ENCODE data around the gene PACSIN1.

Gene PACSIN1

GRCh38 chr6:34547701-34548644 is 82.1 kb downstream of the PACSIN1 start:
- FAIRE-seq, result no peak

- no peak for FAIRE-seq
Observed at GRCh38 chr6:34549026-34549803, 83.3 kb downstream of the PACSIN1 start.

DNA sequence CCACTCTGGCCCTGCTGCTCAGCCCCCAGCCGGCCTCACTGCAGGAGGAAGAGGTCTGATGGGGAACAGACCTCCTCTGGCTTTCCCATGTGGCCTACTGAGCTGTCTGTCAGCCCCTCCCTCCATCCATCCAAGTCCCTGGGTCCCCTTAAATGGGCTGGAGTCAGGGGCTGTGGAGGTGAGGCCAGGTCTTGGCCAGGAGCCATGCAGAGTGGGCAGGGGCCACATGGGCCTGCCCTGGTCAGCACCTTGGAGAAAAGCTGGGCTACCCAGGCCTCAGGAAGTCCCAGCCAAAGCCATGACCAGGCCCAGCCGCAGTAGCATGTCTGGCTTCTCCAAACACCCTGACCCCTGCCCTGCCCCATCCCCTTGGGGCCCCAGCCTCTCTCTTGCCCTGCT is 83.9 kb downstream of the PACSIN1 start:
- no peak for FAIRE-seq

DNA sequence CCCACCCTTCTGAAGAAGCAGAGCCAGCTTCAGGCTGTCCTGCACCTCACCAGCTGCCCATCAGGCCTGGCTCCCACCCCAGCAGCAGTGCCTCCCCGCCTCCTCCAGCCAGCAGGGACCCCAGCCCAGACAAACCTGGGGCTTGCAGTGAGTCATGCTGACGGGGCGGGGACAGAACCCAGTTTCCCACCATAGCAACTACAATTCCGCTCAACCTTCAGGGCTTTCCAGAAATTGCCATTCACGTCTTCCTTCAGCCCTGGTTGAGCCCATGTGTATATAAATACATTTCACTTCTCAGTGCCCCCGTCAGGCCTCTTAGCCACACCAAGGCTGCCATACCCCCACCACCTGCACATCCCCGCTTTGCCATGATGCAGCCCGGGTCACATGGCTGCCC is 85.8 kb downstream of the PACSIN1 start:
- FAIRE-seq, result no peak

DNA sequence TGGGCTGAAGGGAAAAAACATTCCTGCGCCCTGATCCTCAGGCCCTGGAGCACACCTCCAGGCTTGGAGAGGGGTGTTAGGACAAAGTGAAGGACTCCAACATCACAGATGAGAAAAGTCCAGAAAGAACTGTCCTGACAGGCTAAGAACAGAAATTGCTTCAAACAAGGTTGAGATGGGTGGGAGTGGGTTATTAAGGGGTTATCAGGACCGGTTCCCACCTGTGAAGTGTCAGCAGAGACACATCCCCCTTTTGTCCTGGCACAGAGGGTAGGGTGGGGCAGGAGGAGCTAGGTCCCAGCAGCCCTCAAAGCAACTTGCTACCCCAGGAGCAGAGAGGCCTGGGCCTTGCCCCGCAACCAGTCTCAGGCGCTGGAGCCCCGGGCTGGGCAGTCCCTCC is 86.7 kb downstream of the PACSIN1 start:
- no peak for FAIRE-seq

GRCh38 chr6:34553146-34553545 is 87.3 kb downstream of the PACSIN1 start:
- FAIRE-seq, result no peak

DNA sequence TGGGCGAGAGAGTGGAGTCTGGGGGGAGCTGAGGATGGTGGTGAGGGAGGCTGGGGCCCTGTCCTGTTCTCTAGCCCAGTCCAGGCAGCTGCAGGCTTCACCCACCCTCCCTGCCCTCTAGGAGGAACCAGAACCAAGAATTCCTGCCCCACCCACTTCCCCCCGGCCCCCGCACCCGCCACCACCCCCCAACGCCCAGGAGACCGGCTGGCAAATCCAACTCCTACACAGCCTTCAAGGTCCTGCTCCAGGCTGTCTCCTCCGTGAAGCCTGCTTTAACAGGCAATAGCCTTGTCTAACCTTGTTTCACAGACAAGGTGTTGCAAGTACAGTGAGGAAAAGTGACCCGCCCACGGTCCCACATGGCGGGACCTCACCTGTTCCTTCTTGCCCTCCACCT is 87.9 kb downstream of the PACSIN1 start:
- FAIRE-seq, result no peak

DNA sequence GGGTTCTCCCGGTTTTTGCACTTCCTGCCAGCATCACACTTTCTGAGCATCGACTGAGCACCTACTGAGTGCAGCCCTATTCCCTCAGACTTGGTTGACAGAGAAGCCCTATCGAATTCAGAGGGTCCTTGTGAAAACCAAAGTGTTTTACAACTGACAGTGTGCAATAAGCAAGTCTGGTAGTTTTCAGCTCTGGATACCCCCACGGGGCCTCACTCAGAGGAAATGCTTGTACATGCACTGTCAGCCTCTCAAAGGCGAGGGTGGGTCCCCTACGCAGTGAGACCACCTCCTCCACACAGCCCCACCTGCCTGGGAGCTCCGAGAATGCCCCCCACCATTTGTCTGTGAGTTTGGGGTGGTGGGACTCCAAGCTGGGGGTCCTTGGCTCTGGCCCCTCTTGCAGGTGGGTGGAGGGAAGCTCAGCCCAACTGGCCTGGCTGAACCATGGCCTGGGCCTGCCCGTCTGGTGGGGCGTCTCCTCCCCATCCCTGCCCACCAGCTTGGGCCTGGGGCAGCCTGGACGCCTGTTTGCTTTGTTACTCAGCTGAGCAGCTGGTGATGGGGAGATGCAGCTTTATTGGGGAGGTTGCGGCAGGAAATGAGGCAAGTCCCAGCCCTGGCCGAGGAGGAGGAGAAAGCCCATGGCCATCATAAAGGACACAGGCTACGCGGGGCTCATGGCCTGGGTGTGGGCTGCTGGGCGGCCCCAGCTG is 88.6 kb downstream of the PACSIN1 start:
- no peak for FAIRE-seq

DNA sequence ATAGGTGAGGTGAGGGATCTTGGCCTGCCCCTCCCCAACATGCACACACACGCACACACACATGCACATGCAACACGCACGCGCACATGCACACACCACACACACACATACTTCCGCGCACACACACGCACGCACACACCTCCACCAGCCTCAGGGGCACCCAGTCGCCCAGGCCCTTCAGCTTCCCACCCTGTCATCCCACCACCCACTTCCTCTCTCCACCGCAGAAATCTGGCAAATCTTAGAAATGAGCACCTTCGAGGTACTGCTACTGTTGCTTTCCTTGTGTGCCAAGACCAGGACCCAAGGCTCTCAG is 89.1 kb downstream of the PACSIN1 start:
- no peak for FAIRE-seq

DNA sequence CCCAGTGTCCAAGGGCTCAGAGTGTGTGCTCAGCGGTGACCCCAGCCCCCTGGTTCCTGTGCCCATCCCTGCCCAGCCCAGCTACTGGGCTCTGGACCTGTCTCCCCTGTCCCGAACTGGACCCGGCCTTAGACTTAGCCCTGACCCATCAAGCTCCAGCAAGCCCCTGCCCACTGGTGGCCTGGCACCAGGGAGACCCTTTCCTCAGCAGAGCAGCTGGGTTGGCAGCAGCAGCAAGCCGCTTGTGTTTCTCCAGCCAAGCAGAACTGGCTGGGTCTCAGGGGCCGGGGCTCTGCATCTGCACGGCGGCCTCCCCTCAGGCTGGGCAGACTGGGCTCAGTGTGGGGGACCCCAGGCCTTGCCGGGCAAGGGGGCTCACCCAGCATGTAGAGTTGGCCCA is 89.5 kb downstream of the PACSIN1 start:
- no peak for FAIRE-seq

GRCh38 chr6:34556031-34556471 is 90.2 kb downstream of the PACSIN1 start, which contains the start of gene SPDEF:
Gene SPDEF, minus strand, starts transcription at chr6:34556329. Its CDS starts 11,874 bp downstream, at chr6:34544455.
- no peak for FAIRE-seq

- no peak for FAIRE-seq
Observed at GRCh38 chr6:34556493-34556892, 90.6 kb downstream of the PACSIN1 start.

GRCh38 chr6:34557228-34557627 is 91.4 kb downstream of the PACSIN1 start:
- no peak for FAIRE-seq

- no peak for FAIRE-seq
Observed at GRCh38 chr6:34558172-34558714, 92.4 kb downstream of the PACSIN1 start.

- FAIRE-seq, result no peak
Observed at GRCh38 chr6:34559651-34560365, 93.9 kb downstream of the PACSIN1 start.

- FAIRE-seq, result no peak
Observed at GRCh38 chr6:34560366-34561226, 94.7 kb downstream of the PACSIN1 start.

- no peak for FAIRE-seq
Observed at GRCh38 chr6:34561227-34561530, 95.3 kb downstream of the PACSIN1 start.

DNA sequence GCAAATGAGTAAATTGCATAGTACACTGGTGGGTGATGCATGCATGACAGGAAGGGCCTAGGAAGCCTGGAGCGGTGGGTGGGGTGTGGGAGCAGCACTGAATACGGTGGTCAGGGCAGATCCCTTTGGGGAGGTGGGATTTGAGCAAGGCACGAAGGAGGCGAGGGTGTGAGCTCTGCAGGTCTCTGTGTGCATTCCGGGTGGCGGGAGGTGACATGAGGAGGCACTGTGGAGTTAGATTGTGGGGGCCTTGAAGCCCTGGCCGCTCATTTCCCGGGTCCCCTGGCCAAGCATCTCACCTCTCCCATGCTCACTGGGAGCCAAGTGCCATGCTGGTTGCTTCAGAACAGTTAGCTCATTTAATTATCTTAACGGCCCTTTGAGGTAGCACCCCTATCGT is 96.5 kb downstream of the PACSIN1 start:
- no peak for FAIRE-seq

DNA sequence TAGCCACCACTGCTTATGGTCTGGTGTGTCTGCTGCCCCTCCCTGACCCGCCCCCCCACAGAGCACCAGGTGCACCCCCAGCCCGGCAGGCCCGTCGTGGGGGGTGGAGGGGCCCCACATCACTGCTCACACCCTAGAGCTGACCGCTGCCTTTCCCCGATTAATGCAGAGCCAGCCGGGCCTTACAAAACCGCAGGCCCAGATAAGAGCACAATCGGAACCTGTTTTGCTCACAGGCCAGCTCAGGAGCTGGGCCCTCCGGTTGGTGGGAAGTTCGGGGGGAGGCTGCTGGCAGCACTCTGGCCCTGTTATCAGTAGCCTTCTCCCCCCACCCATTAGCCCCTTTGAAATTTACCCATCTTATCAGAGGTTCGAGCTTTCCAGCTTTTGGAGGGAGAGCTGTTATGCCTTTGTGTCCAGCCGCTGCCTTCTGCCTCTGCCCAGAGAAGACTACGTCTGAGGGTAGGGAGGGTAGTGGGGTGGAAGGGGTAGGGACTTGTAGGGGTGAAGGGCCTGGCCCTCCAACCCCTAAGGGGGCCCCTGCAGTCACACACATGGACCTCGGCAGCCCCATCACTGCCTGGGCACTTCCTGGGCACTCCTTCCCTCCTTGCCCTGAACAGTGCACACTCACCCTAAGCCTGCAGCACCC is 97.1 kb downstream of the PACSIN1 start:
- FAIRE-seq, result no peak

DNA sequence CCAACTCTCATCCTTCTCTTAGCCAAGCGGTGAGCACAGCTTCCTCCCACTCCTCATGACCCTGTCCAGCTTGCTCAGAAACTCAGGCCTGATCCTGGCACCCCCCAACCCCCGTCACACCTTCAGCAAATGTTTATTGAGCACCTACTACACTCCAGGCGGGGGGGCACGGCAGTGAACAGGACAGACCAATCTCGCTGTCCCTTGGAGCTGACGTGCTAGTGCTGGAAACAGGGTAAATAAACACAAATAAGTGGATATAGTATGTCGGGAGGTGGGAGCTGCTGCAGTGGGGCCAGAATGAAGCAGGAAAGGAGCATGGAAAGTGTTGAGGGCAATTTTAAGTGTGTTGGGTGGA is 97.6 kb downstream of the PACSIN1 start:
- FAIRE-seq, result no peak

DNA sequence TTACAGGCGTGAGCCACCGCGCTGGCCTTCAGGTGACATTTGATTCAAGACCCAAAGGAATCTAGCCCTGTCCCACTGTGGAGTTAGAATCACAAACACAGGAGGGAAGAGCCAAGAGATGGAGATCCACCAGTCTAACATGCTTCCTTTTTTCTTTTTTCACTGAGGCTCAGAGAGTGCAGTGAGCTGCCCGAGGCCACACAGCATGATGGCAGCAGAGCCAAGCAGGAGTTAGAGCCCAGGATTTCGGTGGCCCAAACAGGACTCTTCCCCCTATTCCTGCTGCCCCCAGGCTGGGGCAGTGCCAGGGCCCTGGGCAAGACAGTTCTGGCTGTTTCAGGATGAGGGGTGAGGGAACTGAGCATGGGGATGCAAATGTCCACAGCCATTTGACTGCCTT is 98.3 kb downstream of the PACSIN1 start:
- no peak for FAIRE-seq

All from G401.6 (cell line).